H9 (cell line): ENCODE data around the gene FAT2. TPM values are rescaled to one million over a fixed set of nuclear protein-coding genes. Genes with fewer than 3 reads are reported as not detected.

ENCODE experiments used
- DNase-seq: peaks from one replicate; pipeline ENCODE4 v3.0.0-alpha.2; 2017
- H2AFZ ChIP-seq: one replicate; pipeline ENCODE4 v1.6.1; 2013; ENCODE audit warnings: mild to moderate bottlenecking, low read length, control low read depth, moderate library complexity
- H2AK5ac ChIP-seq: 2 replicates; pipeline ENCODE4 v1.6.1; 2013; ENCODE audit warnings: low read length, control low read depth, mixed read lengths; ENCODE audit not compliant: insufficient read length
- H2BK120ac ChIP-seq: one replicate; pipeline ENCODE4 v1.6.1; 2013; ENCODE audit warnings: low read depth, mild to moderate bottlenecking, low read length, control low read depth, inconsistent platforms; ENCODE audit not compliant: poor library complexity, severe bottlenecking
- H2BK12ac ChIP-seq: 2 replicates; pipeline ENCODE4 v1.6.1; 2013; ENCODE audit warnings: low read length, control low read depth, mixed read lengths, low read depth; ENCODE audit not compliant: insufficient read length
- H2BK15ac ChIP-seq: 2 replicates; pipeline ENCODE4 v1.6.1; 2013; ENCODE audit warnings: low read depth, low read length, control low read depth
- H2BK20ac ChIP-seq: one replicate; pipeline ENCODE4 v1.6.1; 2013; ENCODE audit warnings: low read depth, mild to moderate bottlenecking, low read length, control low read depth, inconsistent platforms; ENCODE audit not compliant: poor library complexity, severe bottlenecking
- H2BK5ac ChIP-seq: 2 replicates; pipeline ENCODE4 v1.6.1; 2013; ENCODE audit warnings: low read length, control low read depth, mixed read lengths; ENCODE audit not compliant: insufficient read length
- H3K14ac ChIP-seq: 2 replicates; pipeline ENCODE4 v1.6.1; 2013; ENCODE audit warnings: low read length, control low read depth; ENCODE audit not compliant: insufficient read depth
- H3K18ac ChIP-seq: 2 replicates; pipeline ENCODE4 v1.6.1; 2013; ENCODE audit warnings: low read depth, mild to moderate bottlenecking, mixed read lengths, low read length, control low read depth; ENCODE audit not compliant: insufficient read length
- H3K23ac ChIP-seq: 2 replicates; pipeline ENCODE4 v1.6.1; 2013; ENCODE audit warnings: low read length, control low read depth, mixed read lengths, low read depth; ENCODE audit not compliant: insufficient read length
- H3K23me2 ChIP-seq: 2 replicates; pipeline ENCODE4 v1.6.1; 2013; ENCODE audit warnings: low read depth, mild to moderate bottlenecking, mixed read lengths, low read length, control low read depth; ENCODE audit not compliant: insufficient read length, poor library complexity, severe bottlenecking
- H3K27ac ChIP-seq: 2 replicates; pipeline ENCODE4 v1.5.1; 2013; ENCODE audit warnings: low read length, control low read depth, mixed read lengths, low read depth; ENCODE audit not compliant: insufficient read length
- H3K27me3 ChIP-seq: 2 replicates; pipeline ENCODE4 v1.6.1; 2013; ENCODE audit warnings: low read length, control low read depth, inconsistent platforms; ENCODE audit not compliant: insufficient read depth
- H3K4ac ChIP-seq: 2 replicates; pipeline ENCODE4 v1.6.1; 2013; ENCODE audit warnings: low read depth, mild to moderate bottlenecking, control low read depth, inconsistent platforms, low read length, moderate library complexity
- H3K4me1 ChIP-seq: 2 replicates; pipeline ENCODE4 v1.6.1; 2013; ENCODE audit warnings: low read length, control low read depth, inconsistent platforms; ENCODE audit not compliant: insufficient read depth
- H3K4me2 ChIP-seq: 2 replicates; pipeline ENCODE4 v1.6.1; 2013; ENCODE audit warnings: low read length, control low read depth, mixed read lengths; ENCODE audit not compliant: insufficient read length, insufficient read depth
- H3K56ac ChIP-seq: 2 replicates; pipeline ENCODE4 v1.6.1; 2013; ENCODE audit warnings: low read depth, mild to moderate bottlenecking, mixed read lengths, low read length, control low read depth; ENCODE audit not compliant: insufficient read length
- H3K79me1 ChIP-seq: 2 replicates; pipeline ENCODE4 v1.6.1; 2013; ENCODE audit warnings: low read depth, mild to moderate bottlenecking, moderate library complexity, low read length, control low read depth, inconsistent platforms; ENCODE audit not compliant: insufficient read depth, poor library complexity, severe bottlenecking
- H3K79me2 ChIP-seq: 2 replicates; pipeline ENCODE4 v1.6.1; 2013; ENCODE audit warnings: low read length, control low read depth, inconsistent platforms; ENCODE audit not compliant: insufficient read depth
- H3K9ac ChIP-seq: 2 replicates; pipeline ENCODE4 v1.6.1; 2013; ENCODE audit warnings: low read length, control low read depth, mixed read lengths; ENCODE audit not compliant: insufficient read length; ENCODE audit errors: extremely low read depth
- H3K9me3 ChIP-seq: one replicate; pipeline ENCODE4 v1.6.1; 2013; ENCODE audit warnings: low read depth, low read length, inconsistent platforms; ENCODE audit not compliant: control insufficient read depth
- H3T11ph ChIP-seq: one replicate; pipeline ENCODE4 v1.6.1; 2013; ENCODE audit warnings: mild to moderate bottlenecking, low read length, control low read depth, inconsistent platforms
- H4K20me1 ChIP-seq: one replicate; pipeline ENCODE4 v1.6.1; 2013; ENCODE audit not compliant: control insufficient read depth, insufficient read length, insufficient read depth
- H4K5ac ChIP-seq: 2 replicates; pipeline ENCODE4 v1.6.1; 2013; ENCODE audit warnings: low read depth, mild to moderate bottlenecking, mixed read lengths, low read length, control low read depth; ENCODE audit not compliant: insufficient read length
- H4K8ac ChIP-seq: replicated peaks from 2 replicates; pipeline ENCODE4 v1.6.1; 2013; ENCODE audit warnings: low read length, control low read depth, mixed read lengths, low read depth; ENCODE audit not compliant: insufficient read length
- H4K91ac ChIP-seq: 2 replicates; pipeline ENCODE4 v1.6.1; 2013; ENCODE audit warnings: low read depth, mild to moderate bottlenecking, moderate library complexity, mixed read lengths, low read length, control low read depth; ENCODE audit not compliant: insufficient read length
- H3K27ac Mint-ChIP-seq, 3 experiments: 2 replicates in 2 of 3; 3 replicates in 1 of 3; pipeline ENCODE4 v1.8.0; 2020 to 2021; ENCODE audit warnings: mixed read lengths in 3 of 3, mild to moderate bottlenecking in 1 of 3, moderate library complexity in 1 of 3
- H3K27me3 Mint-ChIP-seq: 2 replicates; pipeline ENCODE4 v1.8.0; 2021; ENCODE audit warnings: low read depth, mild to moderate bottlenecking, moderate library complexity, mixed read lengths
- H3K36me3 Mint-ChIP-seq, 3 experiments: 2 replicates in 2 of 3; 3 replicates in 1 of 3; pipeline ENCODE4 v1.8.0; 2020 to 2021; ENCODE audit warnings: low read depth in 3 of 3, mixed read lengths in 3 of 3; ENCODE audit not compliant: insufficient read depth in 1 of 3
- H3K4me1 Mint-ChIP-seq, 2 experiments: 2 replicates each; pipeline ENCODE4 v1.8.0; 2020; ENCODE audit warnings: mixed read lengths in 2 of 2
- H3K4me3 Mint-ChIP-seq, 2 experiments: 2 replicates in 1 of 2; 3 replicates in 1 of 2; pipeline ENCODE4 v1.8.0; 2020 to 2021; ENCODE audit warnings: mild to moderate bottlenecking in 2 of 2, mixed read lengths in 2 of 2, moderate library complexity in 1 of 2
- H3K9me3 Mint-ChIP-seq, 2 experiments: 2 replicates in 1 of 2; 3 replicates in 1 of 2; pipeline ENCODE4 v1.8.0; 2020; ENCODE audit warnings: mild to moderate bottlenecking in 2 of 2, mixed read lengths in 2 of 2, moderate library complexity in 1 of 2
- CTCF ChIP-seq: fragments of 200-600 bp; sonication (generic); conservative IDR thresholded peaks from 3 replicates; pipeline ENCODE4 v1.8.0; 2021; ENCODE audit warnings: antibody characterized with exemption, mild to moderate bottlenecking
- WGBS: extraction: QIAGEN DNeasy Blood & Tissue Kit; methylation state at CpG from one replicate; pipeline ENCODE4 v1.1.7; 2013; ENCODE audit warnings: missing lambda C conversion rate, low lambda C conversion rate, mixed read lengths; ENCODE audit not compliant: insufficient read length; ENCODE audit errors: extremely low coverage; 5-methylcytosine and 5-hydroxymethylcytosine counted together
- total RNA-seq: library from RNA; stranded (reverse); gene quantifications from 2 replicates; pipeline ENCODE4 v1.2.1, GENCODE V29; 2021

The FAT2 gene
- total RNA-seq, 1 experiment from 2014 or later, result 0.15 TPM

GRCh38 chr5:151598549-151598948 lies 7.4 kb upstream of the FAT2 start:
- Mint-ChIP-seq H3K27me3 (peaks cover 10% of the 10 kb centered on the region), H3K4me1 (peaks cover 47 to 51% of the 10 kb centered on the region in 2 experiments), H3K9me3 (no peaks in the 10 kb centered on the region), H3K36me3 (no peaks in the 10 kb centered on the region; a peak in 1 of 7 replicates), H3K4me3 (no peak overlapping the region), H3K27ac (no peak overlapping the region)
- Histone ChIP-seq H3K23ac (no peak overlapping the region), H3K79me1 (no peaks in the 10 kb centered on the region), H3K79me2 (no peaks in the 10 kb centered on the region), H3K23me2 (no peaks in the 10 kb centered on the region), H4K91ac (no peak overlapping the region), H3K14ac (no peak overlapping the region), H3K9ac (no peak overlapping the region), H3K9me3 (no peaks in the 10 kb centered on the region), H4K5ac (no peak overlapping the region), H3K27ac (no peak overlapping the region), H2BK15ac (no peak overlapping the region), H3K27me3 (no peaks in the 10 kb centered on the region), H2BK5ac (no peak overlapping the region), H3K18ac (no peak overlapping the region), H2BK12ac (no peak overlapping the region), H3K56ac (no peak overlapping the region), H4K8ac (no peak overlapping the region), H2AFZ (no peak overlapping the region), H3K4ac (no peak overlapping the region), H4K20me1 (no peaks in the 10 kb centered on the region), H3T11ph (no peak overlapping the region), H2BK20ac (no peak overlapping the region), H2AK5ac (no peak overlapping the region), H2BK120ac (no peak overlapping the region), H3K4me2 (no peak overlapping the region), H3K4me1 (peaks cover 2% of the 10 kb centered on the region; the same call in 1 of the 2 replicates)
- no CpG with 5 or more reads among the region's 1 CpG for WGBS
- no peak for DNase-seq
- no peak for TF ChIP-seq CTCF
